Brain microvascular endothelial cell (primary cell): ENCODE data around the gene PGAP1.

Source experiments
- DNase-seq: peaks from one replicate; pipeline ENCODE4 v3.0.0-alpha.2; 2020
- H3K27ac ChIP-seq: fragments of 250-450 bp; sonication (Bioruptor Pico); 2 replicates; pipeline ENCODE4 v1.5.1; 2020; ENCODE audit warnings: mild to moderate bottlenecking, moderate library complexity
- H3K27me3 ChIP-seq: fragments of 250-450 bp; sonication (Bioruptor Pico); replicated peaks from 2 replicates; pipeline ENCODE4 v1.5.1; 2020; ENCODE audit warnings: mild to moderate bottlenecking
- H3K36me3 ChIP-seq: fragments of 250-450 bp; sonication (Bioruptor Pico); replicated peaks from 2 replicates; pipeline ENCODE4 v1.5.1; 2020; ENCODE audit warnings: mild to moderate bottlenecking
- H3K4me3 ChIP-seq: 2 replicates; pipeline ENCODE4 v1.5.1; 2011; ENCODE audit warnings: low read depth, mild to moderate bottlenecking, control low read depth, low read length, moderate library complexity
- in situ Hi-C: cut with HindIII; loops from 2 replicates; pipeline ENCODE4 v1.10.0; 2017; ENCODE audit warnings: low sequenced_read_pairs, low pct_ligation_motif_present
- TF ChIP-seq, protein P1 (sequence below): IDR thresholded peaks from 2 replicates; pipeline ENCODE4 v1.5.1; 2011; ENCODE audit warnings: low read depth, mild to moderate bottlenecking, moderate library complexity, low read length, control low read depth, inconsistent platforms; ENCODE audit errors: missing control alignments

The PGAP1 gene

DNA sequence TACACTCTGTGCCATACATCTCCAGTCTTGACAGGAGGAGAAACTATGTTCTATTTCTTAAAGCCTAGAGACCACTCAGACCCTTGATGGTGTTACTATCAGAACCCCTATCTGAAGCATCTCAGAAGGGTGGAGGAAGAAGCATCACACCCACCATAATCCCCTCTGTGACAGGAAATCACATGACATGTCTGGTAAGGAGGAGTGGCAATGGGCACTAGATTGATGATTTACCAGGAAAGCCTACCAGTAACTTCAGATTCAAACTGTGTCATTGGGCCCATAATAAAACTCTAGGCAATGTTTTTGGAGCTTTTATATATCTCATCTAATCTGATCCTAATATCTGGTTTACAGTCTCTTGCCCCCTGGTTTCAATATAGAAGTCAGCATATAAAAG lies 80.2 kb downstream of the PGAP1 start:
- H3K27ac ChIP-seq, result no peak overlapping the region
- DNase-seq, result no peak
- H3K4me3 ChIP-seq, result no peak overlapping the region
- H3K27me3 ChIP-seq, result no peaks in the 10 kb centered on the region
- H3K36me3 ChIP-seq, result peaks cover 3% of the 10 kb centered on the region
- TF ChIP-seq, protein P1, sequence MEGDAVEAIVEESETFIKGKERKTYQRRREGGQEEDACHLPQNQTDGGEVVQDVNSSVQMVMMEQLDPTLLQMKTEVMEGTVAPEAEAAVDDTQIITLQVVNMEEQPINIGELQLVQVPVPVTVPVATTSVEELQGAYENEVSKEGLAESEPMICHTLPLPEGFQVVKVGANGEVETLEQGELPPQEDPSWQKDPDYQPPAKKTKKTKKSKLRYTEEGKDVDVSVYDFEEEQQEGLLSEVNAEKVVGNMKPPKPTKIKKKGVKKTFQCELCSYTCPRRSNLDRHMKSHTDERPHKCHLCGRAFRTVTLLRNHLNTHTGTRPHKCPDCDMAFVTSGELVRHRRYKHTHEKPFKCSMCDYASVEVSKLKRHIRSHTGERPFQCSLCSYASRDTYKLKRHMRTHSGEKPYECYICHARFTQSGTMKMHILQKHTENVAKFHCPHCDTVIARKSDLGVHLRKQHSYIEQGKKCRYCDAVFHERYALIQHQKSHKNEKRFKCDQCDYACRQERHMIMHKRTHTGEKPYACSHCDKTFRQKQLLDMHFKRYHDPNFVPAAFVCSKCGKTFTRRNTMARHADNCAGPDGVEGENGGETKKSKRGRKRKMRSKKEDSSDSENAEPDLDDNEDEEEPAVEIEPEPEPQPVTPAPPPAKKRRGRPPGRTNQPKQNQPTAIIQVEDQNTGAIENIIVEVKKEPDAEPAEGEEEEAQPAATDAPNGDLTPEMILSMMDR, result no peak
- in situ Hi-C loops, result no loop called here

DNA sequence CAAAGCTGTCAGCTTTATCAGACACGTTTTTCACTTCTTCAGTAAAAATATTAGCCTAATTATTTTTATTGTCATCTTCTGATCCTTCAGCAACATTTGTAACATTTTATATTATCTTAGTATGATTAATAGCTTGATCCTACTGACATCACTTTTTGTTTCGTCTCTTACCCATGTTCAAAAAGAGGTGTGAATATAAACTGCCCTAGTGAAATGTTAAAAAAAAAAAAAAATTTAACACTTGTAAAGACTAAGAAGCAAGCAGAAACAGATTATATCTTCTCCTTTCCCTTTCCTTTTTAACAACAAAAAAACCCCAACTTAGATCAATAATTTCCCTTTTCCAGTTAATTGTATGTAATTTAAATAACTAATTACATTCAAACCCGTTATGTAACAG lies 81.1 kb downstream of the PGAP1 start:
- no peak for DNase-seq
- Histone ChIP-seq H3K27ac (no peak overlapping the region), H3K27me3 (no peaks in the 10 kb centered on the region), H3K36me3 (peaks cover 3% of the 10 kb centered on the region), H3K4me3 (no peak overlapping the region)
- in situ Hi-C loops, result no loop called here
- TF ChIP-seq, protein P1, result no peak

DNA sequence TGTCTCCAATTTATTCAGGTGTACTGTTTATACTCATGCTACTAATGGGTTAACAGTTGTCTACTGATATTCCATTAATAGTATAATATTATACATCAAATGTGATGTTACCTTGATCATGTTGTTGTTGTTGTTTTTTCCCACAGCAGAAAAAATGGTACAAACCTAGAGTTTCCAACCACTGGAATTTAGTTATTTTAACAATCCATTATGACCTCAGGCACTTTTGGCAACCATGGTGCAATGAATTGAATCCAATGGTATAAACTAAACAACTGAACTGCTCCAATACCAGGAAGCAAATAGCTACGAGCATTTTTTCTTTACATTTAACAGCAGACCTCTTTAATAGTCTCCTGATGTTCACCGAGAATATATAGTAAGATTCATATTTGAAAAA lies 86.3 kb downstream of the PGAP1 start:
- H3K27me3 ChIP-seq, result no peaks in the 10 kb centered on the region
- in situ Hi-C loops, result no loop called here
- TF ChIP-seq, protein P1, result no peak
- DNase-seq, result no peak
- H3K4me3 ChIP-seq, result no peak overlapping the region
- H3K27ac ChIP-seq, result no peak overlapping the region
- H3K36me3 ChIP-seq, result no peaks in the 10 kb centered on the region

DNA sequence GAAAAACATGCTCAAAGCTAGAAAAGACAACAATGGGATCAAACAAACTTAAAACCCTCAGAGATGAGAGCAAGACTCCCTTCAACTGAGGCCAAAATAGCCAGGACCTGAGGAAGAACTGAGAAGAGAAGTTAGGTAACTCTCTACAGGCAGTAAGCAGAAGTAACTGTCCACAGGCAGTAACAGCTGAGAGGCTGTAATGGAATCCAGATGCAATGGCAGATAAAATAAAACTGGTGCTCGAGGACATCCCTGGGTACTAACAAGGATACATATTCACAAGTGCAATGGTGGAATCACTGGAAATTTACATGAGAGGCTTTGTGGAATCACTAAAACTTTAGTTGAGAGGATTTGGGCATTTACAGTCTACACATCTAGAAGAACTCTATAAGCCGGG lies 86.9 kb downstream of the PGAP1 start:
- H3K4me3 ChIP-seq, result no peak overlapping the region
- H3K27me3 ChIP-seq, result no peaks in the 10 kb centered on the region
- no peak overlapping the region for H3K27ac ChIP-seq
- in situ Hi-C loops, result no loop called here
- no peaks in the 10 kb centered on the region for H3K36me3 ChIP-seq
- TF ChIP-seq, protein P1, result no peak
- DNase-seq, result no peak

DNA sequence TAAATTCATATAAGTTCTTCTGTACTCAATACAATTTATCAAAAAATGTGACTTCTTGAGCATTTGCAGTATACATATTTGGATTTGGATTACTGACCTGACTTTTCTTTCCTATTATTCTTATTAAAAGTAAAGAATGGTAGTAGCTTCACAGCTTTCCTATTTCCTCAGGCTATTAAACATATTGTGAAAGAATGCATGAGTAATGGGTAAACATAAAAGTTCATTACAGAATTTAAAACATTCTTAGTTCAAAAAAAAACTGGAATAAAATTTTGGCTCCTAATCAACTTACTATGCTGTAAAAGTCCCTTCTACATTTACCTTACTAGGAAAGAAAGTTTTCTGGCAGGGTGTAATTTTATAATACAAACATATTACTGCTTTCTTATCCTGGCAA lies 90.1 kb downstream of the PGAP1 start:
- in situ Hi-C loops, result no loop called here

DNA sequence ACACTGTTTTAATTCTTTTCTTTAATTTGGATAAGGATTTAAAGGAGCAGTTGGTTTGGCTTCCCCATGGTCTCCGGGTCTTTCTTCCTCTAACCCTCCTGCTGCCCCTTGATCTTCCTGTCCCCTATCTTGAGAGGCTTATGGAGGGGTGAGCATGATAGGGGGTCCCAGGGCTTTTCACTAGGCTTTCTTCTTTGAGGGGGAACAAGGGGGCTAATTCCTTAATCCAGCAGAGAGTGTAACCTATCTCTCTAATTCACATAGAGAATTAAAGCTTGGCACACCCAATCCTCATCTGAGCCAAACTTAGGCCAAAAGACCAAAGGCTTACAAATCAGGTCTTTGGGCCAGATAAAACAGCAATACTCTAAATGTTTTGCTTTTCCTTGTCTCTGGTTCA lies 95.8 kb downstream of the PGAP1 start:
- TF ChIP-seq, protein P1, result no peak
- Histone ChIP-seq H3K27me3 (no peaks in the 10 kb centered on the region), H3K36me3 (no peaks in the 10 kb centered on the region), H3K4me3 (no peak overlapping the region), H3K27ac (no peak overlapping the region)
- no peak for DNase-seq
- in situ Hi-C loops, result no loop called here

More for the DNA sequence above, 90.1 kb downstream of the PGAP1 start:
- Histone ChIP-seq H3K4me3 (no peak overlapping the region), H3K27ac (no peak overlapping the region), H3K36me3 (no peaks in the 10 kb centered on the region), H3K27me3 (no peaks in the 10 kb centered on the region)
- no peak for DNase-seq
- TF ChIP-seq, protein P1, result no peak
